DOHH2 (cell line): ENCODE results near the gene SLC34A3.

ENCODE experiments used
- H3F3A ChIP-seq: fragments of 200-600 bp; sonication (generic), shearing (Covaris generic); 2 replicates; pipeline ENCODE4 v1.6.0; 2016; ENCODE audit warnings: antibody characterized with exemption, mild to moderate bottlenecking; ENCODE audit not compliant: control insufficient read depth, insufficient read depth
- H3K27ac ChIP-seq: fragments of 200-600 bp; sonication (generic); 2 replicates; pipeline ENCODE4 v1.5.1; 2014; ENCODE audit warnings: low read depth, mild to moderate bottlenecking, low read length, moderate library complexity
- H3K27me3 ChIP-seq: fragments of 200-600 bp; sonication (generic); 2 replicates; pipeline ENCODE4 v1.6.1; 2014; ENCODE audit warnings: mild to moderate bottlenecking, low read length, mixed read lengths; ENCODE audit not compliant: control insufficient read depth
- H3K36me3 ChIP-seq: fragments of 200-600 bp; sonication (generic); 2 replicates; pipeline ENCODE4 v1.6.1; 2014; ENCODE audit warnings: mild to moderate bottlenecking, low read length, moderate library complexity, mixed read lengths; ENCODE audit not compliant: control insufficient read depth
- H3K4me1 ChIP-seq: fragments of 200-600 bp; sonication (generic); 2 replicates; pipeline ENCODE4 v1.6.1; 2014; ENCODE audit warnings: mild to moderate bottlenecking, low read length, mixed read lengths; ENCODE audit not compliant: control insufficient read depth
- H3K4me2 ChIP-seq: fragments of 200-600 bp; sonication (generic); 2 replicates; pipeline ENCODE4 v1.6.0; 2014; ENCODE audit warnings: mild to moderate bottlenecking, low read length, moderate library complexity
- H3K4me3 ChIP-seq: fragments of 200-600 bp; sonication (generic); 2 replicates; pipeline ENCODE4 v1.5.1; 2014; ENCODE audit warnings: mild to moderate bottlenecking, low read length, mixed read lengths
- H3K79me2 ChIP-seq: fragments of 200-600 bp; sonication (generic); 2 replicates; pipeline ENCODE4 v1.6.1; 2014; ENCODE audit warnings: mild to moderate bottlenecking, low read length, mixed read lengths; ENCODE audit not compliant: control insufficient read depth
- H3K9me2 ChIP-seq: fragments of 200-600 bp; sonication (generic); replicated peaks from 2 replicates; pipeline ENCODE4 v1.6.1; 2014; ENCODE audit warnings: mild to moderate bottlenecking, low read length, mixed read lengths; ENCODE audit not compliant: control insufficient read depth
- H3K9me3 ChIP-seq: fragments of 200-600 bp; sonication (generic); 2 replicates; pipeline ENCODE4 v1.6.1; 2014; ENCODE audit warnings: antibody characterized with exemption, low read length, mixed read lengths; ENCODE audit not compliant: control insufficient read depth, insufficient read depth
- H4K20me1 ChIP-seq: fragments of 200-600 bp; sonication (generic); 2 replicates; pipeline ENCODE4 v1.6.0; 2014; ENCODE audit warnings: low read depth, mild to moderate bottlenecking, antibody characterized with exemption, low read length, moderate library complexity; ENCODE audit not compliant: control insufficient read depth, insufficient read depth
- EZH2phosphoT487 ChIP-seq: fragments of 200-600 bp; sonication (generic); IDR thresholded peaks from 2 replicates; pipeline ENCODE4 v1.6.1; 2017; ENCODE audit warnings: borderline replicate concordance, mild to moderate bottlenecking, antibody characterized with exemption, low read length, moderate library complexity, mixed read lengths
- TF ChIP-seq, protein P1 (sequence below): fragments of 200-600 bp; sonication (generic); IDR thresholded peaks from one replicate; pipeline ENCODE4 v1.5.1; 2014; ENCODE audit warnings: antibody characterized with exemption, mild to moderate bottlenecking, low read depth, low read length; ENCODE audit not compliant: poor library complexity, severe bottlenecking

The SLC34A3 gene

GRCh38 chr9:137277329-137278041, 46.8 kb downstream of the SLC34A3 start, which contains the start of gene TOR4A:
TOR4A (plus strand) TSS chr9:137277726; CDS start chr9:137278690, 964 bp downstream.
- H4K20me1 ChIP-seq, result no peaks in the 10 kb centered on the region
- TF ChIP-seq EZH2phosphoT487, result no peak
- TF ChIP-seq, protein P1, sequence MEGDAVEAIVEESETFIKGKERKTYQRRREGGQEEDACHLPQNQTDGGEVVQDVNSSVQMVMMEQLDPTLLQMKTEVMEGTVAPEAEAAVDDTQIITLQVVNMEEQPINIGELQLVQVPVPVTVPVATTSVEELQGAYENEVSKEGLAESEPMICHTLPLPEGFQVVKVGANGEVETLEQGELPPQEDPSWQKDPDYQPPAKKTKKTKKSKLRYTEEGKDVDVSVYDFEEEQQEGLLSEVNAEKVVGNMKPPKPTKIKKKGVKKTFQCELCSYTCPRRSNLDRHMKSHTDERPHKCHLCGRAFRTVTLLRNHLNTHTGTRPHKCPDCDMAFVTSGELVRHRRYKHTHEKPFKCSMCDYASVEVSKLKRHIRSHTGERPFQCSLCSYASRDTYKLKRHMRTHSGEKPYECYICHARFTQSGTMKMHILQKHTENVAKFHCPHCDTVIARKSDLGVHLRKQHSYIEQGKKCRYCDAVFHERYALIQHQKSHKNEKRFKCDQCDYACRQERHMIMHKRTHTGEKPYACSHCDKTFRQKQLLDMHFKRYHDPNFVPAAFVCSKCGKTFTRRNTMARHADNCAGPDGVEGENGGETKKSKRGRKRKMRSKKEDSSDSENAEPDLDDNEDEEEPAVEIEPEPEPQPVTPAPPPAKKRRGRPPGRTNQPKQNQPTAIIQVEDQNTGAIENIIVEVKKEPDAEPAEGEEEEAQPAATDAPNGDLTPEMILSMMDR, result peak; percentile 22
- peaks cover 91% of the 10 kb centered on the region for H3K4me1 ChIP-seq
- peaks cover 30% of the 10 kb centered on the region for H3K36me3 ChIP-seq
- H3K27me3 ChIP-seq, result no peaks in the 10 kb centered on the region
- H3K9me3 ChIP-seq, result no peaks in the 10 kb centered on the region
- H3K4me2 ChIP-seq, result peak within 1 kb of the TSS; percentile 85
- H3K27ac ChIP-seq, result peak within 1 kb of the TSS; percentile 85
- peak within 1 kb of the TSS; percentile 85 for H3K4me3 ChIP-seq
- no peaks in the 10 kb centered on the region for H3K9me2 ChIP-seq
- H3K79me2 ChIP-seq, result peaks cover 18% of the 10 kb centered on the region
- H3F3A ChIP-seq, result peaks cover 13% of the 10 kb centered on the region

DNA sequence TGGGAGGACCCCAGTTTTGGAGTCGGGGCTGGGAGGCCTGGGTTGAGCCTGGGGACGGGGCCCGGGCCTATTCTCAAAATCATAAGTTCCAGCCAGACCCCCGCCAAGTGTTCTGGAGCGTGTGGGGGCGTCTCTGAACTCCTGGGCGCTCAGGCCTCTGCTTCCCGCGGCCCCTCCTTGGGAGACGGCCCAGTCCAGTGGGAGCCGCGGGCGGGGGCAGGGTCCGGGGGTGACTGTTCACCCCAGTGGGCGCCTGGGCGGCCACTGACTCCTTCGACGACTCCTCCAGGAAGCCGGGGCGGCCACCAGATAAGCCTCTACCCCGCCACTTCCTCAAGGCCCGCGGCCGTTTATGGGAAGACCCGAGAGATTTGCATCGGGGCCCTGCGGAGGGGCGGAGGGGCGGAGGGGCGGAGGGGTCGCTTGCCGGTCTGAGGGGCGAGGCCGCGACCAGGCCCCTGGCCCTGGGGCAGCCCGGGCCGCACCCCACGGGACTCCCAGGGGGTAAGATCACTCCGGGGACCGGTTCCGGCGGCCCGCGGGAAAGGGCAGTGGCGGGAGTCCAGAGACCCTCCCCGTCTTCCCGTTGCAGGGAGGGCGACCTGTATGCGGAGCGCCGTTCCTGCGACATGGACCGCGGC, 47.5 kb downstream of the SLC34A3 start:
- TF ChIP-seq, protein P1, result no peak
- TF ChIP-seq EZH2phosphoT487, result no peak
- H3K9me2 ChIP-seq, result no peaks in the 10 kb centered on the region
- H3K27ac ChIP-seq, result peak overlapping the region; percentile 85
- H3K4me3 ChIP-seq, result peak overlapping the region; percentile 85
- peaks cover 24% of the 10 kb centered on the region for H3K36me3 ChIP-seq
- H3K4me1 ChIP-seq, result peaks cover 92% of the 10 kb centered on the region
- peaks cover 18% of the 10 kb centered on the region for H3F3A ChIP-seq
- H3K79me2 ChIP-seq, result peaks cover 18% of the 10 kb centered on the region
- peak overlapping the region; percentile 85 for H3K4me2 ChIP-seq
- H4K20me1 ChIP-seq, result no peaks in the 10 kb centered on the region
- H3K9me3 ChIP-seq, result no peaks in the 10 kb centered on the region
- no peaks in the 10 kb centered on the region for H3K27me3 ChIP-seq

GRCh38 chr9:137278721-137279711, 48.3 kb downstream of the SLC34A3 start:
- no peaks in the 10 kb centered on the region for H3K9me2 ChIP-seq
- H3K27ac ChIP-seq, result no peak overlapping the region
- no peaks in the 10 kb centered on the region for H4K20me1 ChIP-seq
- peaks cover 20% of the 10 kb centered on the region for H3F3A ChIP-seq
- H3K27me3 ChIP-seq, result no peaks in the 10 kb centered on the region
- peak overlapping the region; percentile 85; the same call in 1 of the 2 replicates for H3K4me2 ChIP-seq
- peak overlapping the region; percentile 85 for H3K4me3 ChIP-seq
- no peaks in the 10 kb centered on the region for H3K9me3 ChIP-seq
- peaks cover 14% of the 10 kb centered on the region for H3K79me2 ChIP-seq
- TF ChIP-seq, protein P1, result no peak
- peaks cover 27% of the 10 kb centered on the region for H3K36me3 ChIP-seq
- H3K4me1 ChIP-seq, result peaks cover 92% of the 10 kb centered on the region
